GM21447 (cell line): ENCODE data around the gene EVI5.
"Not testable (repeated sequence)": the region's sequence is repeated elsewhere in the genome, so short reads cannot be mapped to it uniquely, and the experiment has no call there.

Experiments used
- ATAC-seq: cut with Tn5 transposase; IDR thresholded peaks from one replicate; pipeline ENCODE4 v1.9.1; 2021; ENCODE audit not compliant: unreplicated experiment

Gene EVI5

DNA sequence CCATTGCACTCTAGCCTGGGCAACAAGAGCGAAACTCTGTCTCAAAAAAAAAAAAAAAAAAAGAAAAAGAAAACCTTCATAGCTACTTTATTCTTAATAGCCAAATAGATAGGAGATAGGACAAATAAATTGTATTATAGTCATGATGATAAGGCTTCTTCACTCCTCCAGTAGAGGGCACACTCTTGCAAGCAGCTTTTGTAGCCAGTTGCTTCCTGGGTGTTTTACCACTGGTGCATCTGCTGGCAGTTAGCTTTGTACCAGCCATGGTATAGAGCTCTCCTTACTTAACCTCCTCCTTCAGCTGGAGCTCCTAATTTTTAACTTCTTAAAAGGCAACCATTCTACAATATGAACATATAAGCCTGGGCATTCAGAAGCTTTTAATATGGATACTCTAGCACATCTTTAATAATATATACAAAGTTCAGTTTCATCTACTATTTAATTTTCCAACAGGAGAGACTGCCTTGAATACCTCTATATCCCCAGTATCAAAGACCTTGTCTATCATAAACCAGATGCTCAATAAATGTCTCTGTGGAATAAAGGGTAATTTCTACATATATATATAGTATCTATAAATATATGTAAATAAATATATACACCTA, 35.8 kb downstream of the EVI5 start:
- no peak for ATAC-seq

DNA sequence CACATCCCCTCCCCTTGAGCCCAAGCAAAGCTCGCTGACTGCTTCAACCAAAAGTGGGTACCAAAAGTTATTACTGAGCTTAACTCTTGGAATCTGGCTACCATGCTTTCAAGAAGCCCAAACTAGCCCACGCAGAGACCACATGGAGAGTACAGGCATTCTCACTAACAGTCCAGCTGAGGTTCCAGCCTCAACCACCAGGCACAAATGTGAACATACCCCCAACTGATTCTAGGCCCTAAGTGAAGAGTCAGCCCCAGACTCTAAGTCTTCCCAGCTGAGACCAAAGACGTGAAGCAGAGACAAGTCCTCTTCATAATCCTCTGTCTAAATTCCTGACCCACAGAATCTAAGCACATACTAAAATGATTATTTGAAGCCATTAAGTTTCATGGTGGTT, 36.8 kb downstream of the EVI5 start:
- ATAC-seq: no peak

DNA sequence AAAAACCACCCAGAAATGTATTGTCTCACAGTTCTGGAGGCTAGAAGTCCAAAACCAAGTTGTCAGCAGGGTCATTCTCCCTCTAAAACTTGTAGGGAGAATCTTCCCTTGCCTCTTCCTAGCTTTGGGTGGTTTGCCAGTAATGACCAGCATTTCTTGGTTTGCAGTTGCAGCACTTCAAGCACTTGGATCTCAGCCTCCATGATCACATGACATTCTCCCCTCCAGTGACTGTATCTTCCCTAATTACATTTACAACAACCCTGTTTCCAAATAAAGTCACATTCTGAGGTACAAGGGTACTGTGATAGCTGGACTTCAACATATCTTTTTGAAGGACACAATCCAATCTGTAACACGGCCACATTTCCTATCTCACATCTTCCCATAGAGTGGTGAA, 37.2 kb downstream of the EVI5 start:
- ATAC-seq: no peak

DNA sequence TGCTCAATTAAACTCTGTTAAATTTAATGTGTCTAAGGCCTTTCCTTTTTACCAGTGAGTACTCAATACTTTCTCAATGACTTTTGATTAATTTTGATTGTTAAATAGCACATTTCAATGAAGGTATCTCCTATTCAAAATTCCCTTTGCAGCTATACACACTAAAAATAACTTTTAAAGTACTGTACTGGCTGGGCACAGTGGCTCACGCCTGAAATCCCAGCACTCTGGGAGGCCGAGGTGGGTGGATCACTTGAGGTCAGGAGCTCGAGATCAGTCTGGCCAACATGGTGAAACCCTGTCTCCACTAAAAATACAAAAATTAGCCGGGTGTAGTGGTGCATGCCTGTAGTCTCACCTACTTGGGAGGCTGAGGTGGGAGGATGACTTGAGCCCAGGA, 38.7 kb downstream of the EVI5 start:
- not testable (repeated sequence) for ATAC-seq

DNA sequence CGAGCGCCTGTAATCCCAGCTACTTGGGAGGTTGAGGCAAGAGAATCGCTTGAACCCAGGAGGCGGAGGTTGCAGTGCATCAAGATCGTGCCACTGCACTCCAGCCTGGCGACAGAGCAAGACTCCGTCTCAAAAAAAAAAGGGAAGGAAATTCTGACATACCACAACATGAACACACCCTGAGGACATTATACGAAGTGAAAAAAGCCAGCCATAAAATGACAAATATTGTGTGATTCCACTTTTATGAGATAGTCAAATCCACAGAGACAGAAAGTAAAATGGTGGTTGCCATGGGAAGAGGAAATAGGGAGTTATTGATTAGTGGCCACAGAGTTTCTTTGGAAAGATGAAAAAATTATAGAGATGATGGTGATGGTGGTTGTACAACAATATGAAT, 41.7 kb downstream of the EVI5 start:
- no peak for ATAC-seq

DNA sequence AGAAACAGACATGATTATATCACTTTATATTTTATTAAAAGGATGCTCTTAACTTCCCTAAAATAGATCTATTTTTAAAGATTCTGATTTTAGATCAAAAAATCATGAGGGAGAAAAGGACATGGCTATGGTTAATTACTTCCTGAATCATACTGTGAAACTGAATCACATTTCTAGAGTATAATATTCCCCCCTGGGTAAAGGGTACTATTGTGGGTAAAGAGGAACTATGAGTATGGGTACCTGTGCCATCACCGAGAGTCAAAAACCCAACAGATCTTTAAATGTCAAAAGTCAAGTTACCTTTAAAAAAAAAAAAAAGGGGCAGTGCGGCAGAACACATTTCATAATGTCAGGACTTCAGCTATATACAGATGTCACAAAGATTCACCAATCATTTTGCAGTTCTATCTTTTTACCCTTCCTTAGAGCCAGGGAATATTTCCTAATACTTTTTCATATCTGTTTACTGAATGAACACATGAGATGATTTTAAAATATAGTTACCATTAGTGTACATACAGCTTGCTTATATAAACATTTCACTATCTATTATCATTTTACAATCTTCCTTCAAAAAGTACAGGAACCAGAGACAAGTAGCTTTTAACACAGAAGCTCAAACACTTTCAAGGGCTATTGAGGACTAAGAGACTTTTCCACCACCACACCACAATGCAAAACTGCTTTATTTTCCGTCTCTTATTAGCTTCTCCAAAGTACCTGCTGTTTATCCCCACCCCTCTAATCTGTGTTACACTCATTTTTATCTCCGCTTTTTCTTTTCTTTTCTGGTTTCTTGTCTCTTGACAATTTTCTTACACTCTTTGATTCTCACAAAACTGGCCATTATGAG, 45.0 kb downstream of the EVI5 start:
- no peak for ATAC-seq

DNA sequence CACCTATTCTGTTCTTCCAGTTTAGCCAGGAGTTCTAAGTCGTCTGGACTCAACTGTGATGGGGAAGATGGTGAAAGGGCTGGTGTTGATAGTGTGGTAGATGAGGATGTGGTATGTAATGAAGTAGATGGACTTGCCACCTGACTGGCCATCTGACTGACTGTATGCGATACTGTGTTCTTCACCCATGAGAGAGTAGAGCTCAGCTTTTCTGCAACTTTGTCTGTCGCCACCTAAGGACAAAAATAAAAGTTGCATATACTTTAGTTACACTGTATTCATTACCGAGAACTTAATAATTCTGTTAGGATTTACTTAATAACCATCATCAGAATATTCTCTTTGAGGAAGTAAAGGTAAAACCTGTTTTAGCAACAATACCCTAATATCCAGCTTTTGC, 48.5 kb downstream of the EVI5 start:
- ATAC-seq: no peak

DNA sequence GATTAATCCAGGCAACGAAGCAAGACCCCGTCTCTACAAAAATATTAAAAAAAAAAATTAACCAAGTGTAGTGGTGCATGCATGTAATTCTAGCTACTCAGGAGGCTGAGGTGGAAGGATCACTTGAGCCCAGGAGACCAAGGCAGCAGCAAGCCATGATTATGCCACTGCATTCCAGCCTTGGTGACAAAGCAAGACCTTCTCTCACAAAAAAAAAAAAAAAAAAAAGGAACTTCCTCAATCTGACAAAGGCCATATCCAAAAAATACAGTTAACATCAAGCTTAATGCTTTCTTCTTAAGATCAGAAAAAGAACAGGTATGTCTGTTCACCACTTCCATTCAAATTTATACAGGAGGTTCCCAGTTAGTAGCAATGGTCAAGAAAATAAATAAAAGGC, 54.4 kb downstream of the EVI5 start:
- no peak for ATAC-seq

DNA sequence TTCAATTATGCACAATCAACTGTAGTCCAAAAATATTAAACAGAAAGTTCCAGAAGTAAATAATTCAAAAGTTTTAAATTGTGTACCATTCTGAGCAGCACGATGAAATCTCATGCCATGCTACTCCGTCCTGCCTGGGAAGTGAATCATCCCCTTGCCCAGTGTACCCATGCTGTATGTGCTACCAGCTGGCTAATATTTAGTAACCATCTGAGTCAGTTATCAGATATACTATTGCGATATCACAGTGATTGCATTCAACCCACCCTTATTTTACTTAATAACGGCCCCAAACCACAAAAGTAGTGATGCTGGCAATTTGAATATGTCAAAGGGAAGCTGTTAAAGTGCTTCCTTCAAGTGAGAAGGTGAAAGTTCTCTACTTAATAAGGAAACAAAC, 56.2 kb downstream of the EVI5 start:
- ATAC-seq: no peak

DNA sequence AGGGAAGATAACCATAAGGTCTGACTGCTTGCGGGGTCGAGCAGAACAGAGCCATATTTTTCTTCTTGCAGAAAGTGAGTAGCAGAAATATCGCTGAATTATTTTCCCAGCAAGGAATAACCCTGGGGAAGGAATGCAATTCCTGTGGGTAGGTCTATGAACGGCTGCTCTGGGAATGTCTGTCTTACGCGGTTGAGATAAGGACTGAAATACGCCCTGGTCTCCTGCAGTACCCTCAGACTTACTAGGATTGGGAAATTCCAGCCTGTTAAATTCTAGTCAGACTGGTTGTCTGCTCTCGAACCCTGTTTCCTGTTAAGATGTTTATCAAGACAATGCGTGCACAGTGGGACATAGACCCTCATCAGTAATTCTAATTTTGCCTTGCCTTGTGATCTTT, 61.2 kb downstream of the EVI5 start:
- not testable (repeated sequence) for ATAC-seq

DNA sequence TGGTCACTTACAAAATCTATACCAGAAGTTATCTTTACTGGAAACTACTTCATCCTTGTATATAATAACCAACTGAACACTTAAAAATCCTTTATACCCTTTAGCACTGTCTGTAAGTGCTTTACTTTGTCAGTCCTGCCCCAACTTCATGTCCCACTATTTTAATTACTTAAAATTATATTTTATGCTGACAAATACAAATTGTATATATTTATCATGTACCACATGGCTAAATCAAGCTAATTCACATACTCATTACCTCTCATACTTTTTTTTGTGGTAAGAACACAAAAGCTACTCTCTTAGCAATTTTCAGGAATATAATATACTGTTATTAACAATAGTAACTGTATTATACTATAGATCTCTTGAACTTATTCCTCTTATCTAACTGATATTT, 63.0 kb downstream of the EVI5 start:
- ATAC-seq: no peak

DNA sequence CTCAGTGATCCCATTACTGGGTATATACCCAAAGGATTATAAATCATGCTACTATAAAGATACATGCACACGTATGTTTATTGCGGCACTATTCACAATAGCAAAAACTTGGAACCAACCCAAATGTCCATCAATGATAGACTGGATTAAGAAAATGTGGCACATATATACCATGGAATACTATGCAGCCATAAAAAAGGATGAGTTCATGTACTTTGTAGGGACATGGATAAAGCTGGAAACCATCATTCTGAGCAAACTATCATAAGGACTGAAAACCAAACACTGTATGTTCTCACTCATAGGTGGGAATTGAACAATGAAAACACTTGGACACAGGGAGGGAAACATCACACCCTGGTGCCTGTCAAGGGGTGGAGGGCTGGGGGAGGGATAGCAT, 63.8 kb downstream of the EVI5 start:
- ATAC-seq: not testable (repeated sequence)

DNA sequence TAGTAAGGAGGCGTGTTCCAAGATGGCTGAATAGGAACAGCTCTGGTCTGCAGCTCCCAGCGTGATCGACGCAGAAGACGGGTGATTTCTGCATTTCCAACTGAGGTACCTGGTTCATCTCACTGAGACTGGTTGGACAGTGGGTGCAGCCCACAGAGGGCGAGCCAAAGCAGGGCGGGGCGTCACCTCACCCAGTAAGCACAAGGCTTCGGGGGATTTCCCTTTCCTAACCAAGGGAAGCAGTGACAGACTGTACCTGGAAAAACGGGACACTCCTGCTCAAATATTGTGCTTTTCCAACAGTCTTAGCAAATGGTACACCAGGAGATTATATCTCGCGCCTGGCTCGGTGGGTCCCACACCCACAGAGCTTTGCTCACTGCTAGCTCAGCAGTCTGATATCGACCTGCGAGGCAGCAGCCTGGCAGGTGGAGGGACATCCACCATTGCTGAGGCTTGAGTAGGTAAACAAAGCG, 69.4 kb downstream of the EVI5 start:
- not testable (repeated sequence) for ATAC-seq

DNA sequence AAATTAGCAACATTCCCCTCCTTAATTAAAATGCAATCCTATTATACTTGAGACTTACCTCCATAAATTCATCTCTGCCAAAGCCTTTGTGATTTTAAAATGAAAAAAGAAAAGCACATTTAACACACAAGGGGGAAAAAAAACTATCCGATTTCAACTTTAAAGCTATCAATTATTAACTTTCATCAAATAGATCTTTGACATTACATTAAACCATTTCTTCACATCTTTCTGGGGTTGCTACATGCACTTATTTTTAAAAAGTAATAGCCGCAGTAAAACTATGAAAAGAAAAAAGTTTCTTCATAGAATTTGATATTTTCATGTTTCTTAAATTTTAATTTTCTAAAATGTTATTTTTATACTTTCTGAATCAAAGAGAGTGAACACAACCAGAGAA, 71.0 kb downstream of the EVI5 start:
- ATAC-seq: no peak

DNA sequence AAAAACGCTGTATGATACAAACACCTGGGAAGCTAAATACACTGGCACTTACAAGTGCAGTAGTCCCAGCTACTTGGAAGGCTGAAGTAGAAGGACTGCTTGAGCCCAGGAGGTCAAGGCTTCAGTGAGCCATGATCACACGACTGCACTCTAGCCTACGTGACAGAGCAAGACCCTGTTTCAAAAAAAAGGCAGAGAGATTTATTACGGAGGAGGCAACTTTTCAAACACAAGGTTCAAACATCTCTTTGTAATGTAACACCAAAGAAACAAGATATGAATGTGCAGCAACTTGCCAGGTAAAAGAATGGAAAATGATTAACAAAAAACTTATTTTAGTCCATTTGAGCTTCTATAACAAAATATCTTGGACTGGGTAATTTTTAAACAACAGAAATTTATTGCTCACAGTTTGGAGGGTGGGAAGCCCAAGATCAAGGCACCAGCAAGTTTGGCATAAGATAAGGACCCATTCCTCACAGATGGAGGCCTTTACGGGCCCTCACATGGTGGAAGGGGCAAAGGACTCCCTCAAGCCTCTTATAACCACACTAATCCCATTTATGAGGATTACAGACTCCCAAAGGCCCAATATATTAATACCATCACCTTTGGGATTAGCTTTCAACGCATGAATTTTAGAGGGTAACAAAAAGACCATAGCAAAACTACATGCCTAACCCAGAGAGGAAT, 73.3 kb downstream of the EVI5 start:
- no peak for ATAC-seq

DNA sequence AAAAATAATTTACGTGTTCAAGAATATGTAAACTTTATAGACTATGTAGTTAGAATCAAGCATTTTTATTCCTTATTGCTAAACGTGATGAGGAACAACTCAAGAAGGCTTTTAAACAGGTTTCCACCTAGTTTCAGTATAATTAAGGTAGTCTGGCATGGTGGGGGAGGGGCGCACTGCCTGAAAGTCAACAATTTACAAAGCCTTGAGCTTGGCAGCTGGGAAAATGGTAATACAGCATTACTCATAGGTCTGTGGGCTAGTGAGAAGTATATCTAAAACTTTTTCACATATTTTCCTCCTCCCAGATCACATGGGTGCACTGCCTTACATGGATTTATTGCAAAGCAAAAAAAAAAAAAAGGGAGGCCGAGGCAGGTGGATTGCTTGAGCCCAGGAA, 75.2 kb downstream of the EVI5 start:
- no peak for ATAC-seq

DNA sequence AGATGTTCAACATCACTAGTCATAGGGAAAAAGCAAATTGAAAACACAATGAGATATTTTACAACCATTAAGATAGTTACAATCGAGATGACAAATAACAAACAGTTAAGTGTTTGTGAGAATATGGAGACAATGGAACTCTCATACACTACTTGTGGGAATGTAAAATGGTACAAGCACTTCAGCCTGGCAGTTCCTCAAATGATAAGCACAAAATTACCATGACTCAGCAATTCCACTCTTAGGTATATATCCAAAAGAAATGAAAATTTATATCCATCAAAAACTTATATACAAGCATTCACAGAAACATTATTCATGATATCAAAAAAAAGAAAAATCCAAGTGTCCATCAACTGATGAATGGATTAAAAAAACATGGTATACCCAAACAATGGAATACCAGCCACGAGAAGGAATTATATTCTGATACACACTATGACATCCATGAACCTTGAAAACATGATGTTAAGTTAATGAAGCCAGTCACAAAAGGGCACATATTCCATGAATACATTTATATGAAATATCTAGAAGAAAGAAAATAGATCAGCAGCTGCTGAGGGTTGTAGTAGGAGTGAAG, 76.4 kb downstream of the EVI5 start:
- ATAC-seq: no peak

DNA sequence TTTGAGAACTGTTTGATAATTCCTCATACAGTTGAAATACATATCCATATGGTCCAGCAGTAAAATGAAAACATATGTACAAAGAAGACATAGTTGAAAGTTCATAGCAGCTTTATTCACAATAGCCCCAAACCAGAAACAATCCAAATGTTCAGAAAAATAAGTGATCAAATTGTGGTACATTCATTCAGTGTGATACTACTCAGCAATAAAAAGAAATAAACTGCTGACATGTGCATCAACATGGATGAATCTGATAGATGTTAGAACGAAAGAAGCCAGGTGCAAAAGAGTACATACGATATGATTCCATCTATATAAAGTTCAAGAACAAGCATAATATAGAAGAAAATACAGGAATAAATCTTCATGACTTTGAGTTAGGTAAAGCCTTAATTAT, 77.2 kb downstream of the EVI5 start:
- ATAC-seq: no peak

DNA sequence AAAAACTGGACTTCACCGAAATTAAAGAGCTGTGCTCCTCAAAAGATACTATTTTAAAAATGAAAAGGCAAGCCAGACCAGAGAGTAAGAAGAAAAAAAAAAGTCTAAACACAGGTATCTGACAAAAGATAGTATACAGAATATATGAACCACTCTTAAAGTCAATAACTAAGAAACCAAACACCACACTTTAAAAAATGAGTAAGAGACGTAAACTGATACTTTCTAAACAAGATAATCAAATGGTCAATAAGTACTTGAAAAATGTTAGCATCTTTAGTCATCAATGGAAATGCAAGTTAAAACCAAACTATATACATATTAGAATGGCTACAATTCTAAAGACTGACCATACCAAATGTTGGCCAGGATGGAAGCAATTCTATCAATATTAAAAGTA, 77.6 kb downstream of the EVI5 start:
- ATAC-seq: no peak

DNA sequence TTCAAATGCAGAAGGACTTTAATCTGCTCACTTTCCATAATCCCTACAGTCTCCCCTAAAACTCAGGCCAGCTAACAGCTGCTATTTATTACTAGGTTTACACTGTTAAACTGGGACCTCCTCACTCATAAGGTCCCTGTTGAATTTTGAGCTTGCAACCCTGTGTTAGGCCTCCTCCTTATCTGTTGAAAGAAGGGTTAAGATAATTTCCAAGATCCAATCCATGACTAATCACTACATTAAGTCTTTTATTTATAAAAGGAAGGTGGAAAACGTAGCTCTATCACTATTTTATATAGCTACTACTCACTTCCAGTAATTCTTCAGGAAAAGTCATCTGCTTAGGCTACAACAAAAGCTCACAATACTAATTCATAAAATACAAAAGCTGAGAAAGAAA, 79.5 kb downstream of the EVI5 start:
- ATAC-seq: no peak

DNA sequence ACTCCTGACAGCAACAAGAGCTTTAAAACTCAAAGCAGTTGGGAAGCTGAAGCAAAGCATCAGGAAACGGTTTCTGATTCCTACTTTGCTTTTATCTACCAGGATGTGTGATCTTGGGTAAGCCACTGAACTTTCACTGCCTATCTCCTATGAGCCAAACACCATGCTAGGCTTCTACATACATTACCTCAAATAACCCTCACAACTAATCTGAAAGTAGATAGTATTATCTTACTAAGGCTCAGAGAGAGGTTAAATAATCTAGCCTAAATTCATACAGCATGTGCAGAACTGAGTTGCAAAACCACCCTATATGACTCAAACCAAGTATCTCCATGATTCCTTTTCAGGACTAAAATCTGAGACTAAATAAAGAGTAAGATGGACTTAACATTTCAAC, 83.8 kb downstream of the EVI5 start:
- ATAC-seq: no peak

DNA sequence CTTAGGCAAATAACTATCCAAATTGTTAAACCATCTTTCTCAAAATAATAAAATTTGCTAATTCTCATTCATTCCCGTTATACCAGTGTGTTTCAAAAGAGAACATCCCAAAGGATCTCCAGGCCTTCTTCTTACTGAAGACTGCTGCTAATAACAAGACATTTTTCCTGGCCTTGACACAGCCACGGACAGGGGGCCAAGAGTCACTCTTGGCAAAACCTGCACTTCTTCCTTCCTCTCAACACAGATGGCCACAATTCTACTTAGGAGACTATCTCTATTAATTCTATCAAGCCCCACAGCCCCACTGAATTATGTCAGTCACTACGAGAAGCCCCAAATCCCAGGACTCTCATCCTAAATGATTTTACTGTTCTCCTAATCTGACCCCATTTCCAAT, 86.0 kb downstream of the EVI5 start:
- ATAC-seq: no peak
